RPMI8226 (cell line): ENCODE measurements around the gene TBK1.

Experiments
- DNase-seq: peaks from one replicate; pipeline ENCODE4 v3.0.0-alpha.2; 2015

The TBK1 gene

DNA sequence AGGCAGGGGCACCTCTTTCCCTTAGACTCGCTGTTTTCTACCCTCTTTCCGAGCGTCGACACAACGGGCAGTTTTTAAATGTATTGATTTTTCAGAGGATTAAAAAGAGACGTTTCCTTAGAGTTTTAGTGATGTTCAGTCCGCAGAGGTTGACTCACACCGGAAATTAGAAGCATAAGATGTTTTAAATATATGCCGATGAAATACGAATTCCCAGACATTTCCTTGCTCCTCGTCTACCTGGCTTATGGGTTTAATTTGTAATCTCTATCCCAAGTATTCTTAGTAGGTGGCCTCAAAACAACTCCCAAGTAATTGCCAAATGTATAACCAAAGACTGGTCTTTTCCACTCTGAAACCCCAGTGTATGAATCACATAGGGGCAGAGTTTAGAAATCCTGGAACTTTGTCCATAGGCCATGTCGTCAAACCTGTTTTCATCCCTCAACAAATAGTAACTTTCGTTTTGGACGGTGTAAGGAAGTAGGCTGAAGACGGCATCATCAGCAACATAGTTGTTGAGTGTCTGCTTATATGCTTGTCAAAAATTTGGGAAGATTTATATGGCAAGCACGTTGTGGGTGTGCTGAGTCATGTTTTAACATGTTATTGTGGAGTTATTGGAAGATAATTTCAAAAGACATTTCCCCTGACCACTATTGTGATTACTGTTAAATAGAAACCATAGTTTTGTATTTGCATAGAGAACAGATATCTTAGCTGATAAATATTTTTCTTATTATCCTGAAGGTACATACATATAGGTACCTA is 824 bp downstream of the TBK1 start:
- DNase-seq: peak; percentile 34

DNA sequence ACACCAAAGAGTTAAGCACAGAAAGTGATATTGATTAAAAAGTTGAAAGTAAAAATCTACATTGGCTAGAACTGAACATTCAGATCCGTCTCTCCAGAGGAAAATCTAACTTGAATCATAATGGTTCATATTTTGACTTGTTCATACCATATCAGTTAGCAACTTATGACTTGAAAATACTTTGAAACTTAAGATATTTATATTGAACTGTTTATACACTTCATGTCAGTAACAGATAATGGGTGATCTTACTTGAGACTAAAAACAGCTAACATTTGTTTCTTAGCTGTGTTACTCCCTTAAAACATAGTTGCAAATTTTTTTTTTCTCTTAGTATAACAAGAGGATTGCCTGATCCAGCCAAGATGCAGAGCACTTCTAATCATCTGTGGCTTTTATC is 3.6 kb downstream of the TBK1 start:
- no peak for DNase-seq

- no peak for DNase-seq
Measured at GRCh38 chr12:64456119-64456518, 4.2 kb downstream of the TBK1 start.

DNA sequence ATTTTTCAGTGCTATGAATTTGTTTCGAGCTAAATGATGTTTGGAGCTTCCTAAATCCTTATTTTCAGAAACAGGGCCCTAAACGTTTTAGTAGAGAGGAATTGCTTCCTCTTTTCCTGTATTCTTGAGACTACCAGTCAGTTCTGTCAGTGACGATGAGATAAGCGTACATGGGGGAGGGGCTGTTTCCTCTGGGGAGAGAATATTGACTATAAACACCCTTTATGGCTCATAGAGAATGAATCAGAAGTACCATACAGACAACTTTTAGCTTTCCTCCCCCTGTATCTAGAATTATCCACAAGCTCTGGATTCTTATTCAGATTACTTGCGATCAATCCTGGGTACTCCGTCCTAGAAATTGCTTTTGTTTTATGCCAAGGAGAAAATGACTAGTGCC is 5.1 kb downstream of the TBK1 start:
- no peak for DNase-seq

GRCh38 chr12:64457466-64457865 is 5.5 kb downstream of the TBK1 start:
- no peak for DNase-seq

DNA sequence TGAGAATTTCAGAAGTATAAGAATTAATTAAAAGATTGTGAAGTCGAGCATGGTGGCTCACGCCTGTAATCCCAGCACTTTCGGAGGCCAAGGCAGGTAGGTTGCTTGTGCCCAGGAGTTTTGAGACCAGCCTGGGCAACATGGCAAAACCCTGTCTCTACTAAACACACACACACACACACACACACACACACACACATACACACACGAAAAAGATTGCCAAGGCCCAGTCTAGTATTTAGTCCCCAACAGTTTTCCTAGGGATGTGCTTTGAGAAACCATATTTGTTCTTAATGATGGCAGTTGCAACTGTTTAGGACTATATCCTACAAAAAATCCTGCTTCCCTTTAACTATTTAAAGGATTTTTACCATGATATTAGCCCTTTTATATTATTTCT is 6.0 kb downstream of the TBK1 start:
- no peak for DNase-seq

- DNase-seq: peak; percentile 25
Measured at GRCh38 chr12:64459394-64459891, 7.5 kb downstream of the TBK1 start.

DNA sequence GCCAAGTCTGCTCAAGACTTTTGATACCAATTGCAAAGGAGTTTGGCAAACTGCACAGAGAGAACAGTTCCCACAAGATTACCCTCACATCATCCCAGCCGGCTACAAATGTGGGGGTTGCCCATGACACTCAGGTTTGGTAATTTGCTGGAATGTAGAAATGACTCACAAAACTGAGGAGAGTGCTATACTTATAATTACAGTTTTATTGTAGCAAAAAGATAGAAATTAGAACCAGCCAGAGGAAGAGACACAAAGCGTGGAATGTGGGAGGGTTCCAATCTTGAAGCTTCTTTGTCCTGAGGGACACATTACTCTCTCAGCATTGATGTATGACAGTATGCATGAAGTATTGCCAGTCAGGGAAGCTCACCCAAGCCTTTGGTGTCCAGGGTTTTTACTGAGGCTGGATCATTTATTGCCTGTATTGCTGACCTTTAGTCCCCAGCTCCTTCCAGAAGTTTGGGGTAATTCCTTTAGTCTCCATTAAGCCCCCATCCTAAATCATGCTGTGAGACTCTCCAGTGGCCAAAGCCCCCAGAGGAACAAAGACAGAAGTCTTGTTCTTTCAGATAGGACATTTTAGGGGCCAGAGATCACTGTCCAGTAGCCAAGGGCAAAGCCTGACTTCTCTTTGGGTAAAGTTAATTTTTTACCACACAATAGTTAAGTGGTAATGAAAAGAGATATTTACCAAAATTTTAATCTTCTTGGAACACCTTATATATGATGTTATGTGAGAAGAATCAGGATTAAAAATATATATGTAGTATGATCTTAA is 9.9 kb downstream of the TBK1 start:
- no peak for DNase-seq

DNA sequence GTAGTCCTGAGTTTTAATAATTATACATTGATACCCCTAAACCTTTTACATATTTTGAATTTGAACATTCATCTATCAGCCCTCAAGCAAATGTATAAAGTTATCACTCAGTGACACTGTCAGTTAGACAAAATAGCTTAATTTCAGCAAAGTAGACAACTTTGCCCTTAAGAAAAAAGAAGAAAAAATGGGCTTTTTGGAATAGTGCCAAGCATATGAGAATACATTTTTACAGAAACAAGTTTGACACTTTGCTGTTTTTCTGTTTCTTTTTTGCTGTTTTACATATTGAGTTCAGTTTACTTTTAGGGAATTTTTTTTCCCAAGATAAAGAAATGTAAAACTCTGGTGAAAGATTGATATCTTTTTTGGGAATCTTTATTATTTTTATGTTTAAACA is 14.3 kb downstream of the TBK1 start:
- DNase-seq: no peak

DNA sequence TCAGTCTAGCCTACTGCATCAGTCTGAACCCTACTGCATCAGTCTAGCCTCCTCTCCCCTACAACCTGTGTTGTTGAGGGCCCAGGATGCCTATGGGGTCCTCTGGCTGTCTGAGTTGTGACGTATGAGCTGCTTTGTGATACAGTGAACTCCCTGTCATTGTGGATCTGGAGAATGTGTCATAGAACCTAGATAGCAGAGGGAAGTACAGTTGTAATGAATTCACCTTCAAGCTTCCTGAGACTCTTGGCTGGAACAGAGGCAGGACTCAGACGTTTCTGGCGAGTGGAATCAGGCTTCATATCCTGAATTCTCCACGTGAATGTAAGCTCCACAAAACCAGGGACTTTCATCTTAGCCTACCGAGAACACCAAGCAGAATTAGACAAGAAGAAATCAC is 17.0 kb downstream of the TBK1 start:
- DNase-seq: no peak

GRCh38 chr12:64469455-64470142 is 17.7 kb downstream of the TBK1 start:
- no peak for DNase-seq

- no peak for DNase-seq
Measured at GRCh38 chr12:64470495-64470894, 18.6 kb downstream of the TBK1 start.

GRCh38 chr12:64473176-64473575 is 21.3 kb downstream of the TBK1 start:
- no peak for DNase-seq

- DNase-seq: no peak
Measured at GRCh38 chr12:64475518-64475917, 23.6 kb downstream of the TBK1 start.

DNA sequence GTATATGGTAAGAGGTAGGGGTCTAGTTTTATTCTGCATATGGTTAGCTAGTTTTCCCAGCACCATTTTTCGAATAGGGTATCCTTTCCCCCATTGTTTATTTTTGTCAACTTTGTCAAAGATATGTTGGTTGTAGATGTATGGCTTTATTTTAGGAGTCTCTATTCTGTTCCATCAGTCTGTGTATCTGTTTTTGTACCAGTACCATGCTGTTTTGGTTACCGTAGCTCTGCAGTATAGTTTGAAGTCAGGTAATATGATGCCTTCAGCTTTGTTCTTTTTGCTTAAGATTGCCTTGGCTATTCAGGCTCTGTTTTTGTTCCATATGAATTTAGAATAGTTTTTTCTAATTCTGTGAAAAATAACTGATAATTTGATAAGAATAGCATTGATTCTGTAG is 24.9 kb downstream of the TBK1 start:
- no peak for DNase-seq

DNA sequence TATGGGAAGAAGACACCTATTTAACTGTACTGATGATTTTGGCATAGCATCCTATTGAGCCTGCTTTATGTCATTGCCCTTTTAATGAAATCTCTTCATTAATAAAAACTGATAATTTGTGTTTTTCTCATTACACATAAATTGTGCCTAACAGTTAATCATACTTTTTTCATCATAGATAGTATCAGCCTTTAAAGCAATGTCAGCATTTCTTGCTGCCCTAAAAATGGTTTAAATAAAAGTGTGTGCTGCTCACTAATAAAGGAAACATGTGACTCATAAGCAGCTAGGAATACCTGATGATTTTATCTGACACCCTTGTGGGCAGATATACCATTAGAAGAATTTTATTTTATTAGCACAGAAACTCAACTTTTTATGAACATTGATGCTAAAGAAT is 26.7 kb downstream of the TBK1 start:
- DNase-seq: no peak

DNA sequence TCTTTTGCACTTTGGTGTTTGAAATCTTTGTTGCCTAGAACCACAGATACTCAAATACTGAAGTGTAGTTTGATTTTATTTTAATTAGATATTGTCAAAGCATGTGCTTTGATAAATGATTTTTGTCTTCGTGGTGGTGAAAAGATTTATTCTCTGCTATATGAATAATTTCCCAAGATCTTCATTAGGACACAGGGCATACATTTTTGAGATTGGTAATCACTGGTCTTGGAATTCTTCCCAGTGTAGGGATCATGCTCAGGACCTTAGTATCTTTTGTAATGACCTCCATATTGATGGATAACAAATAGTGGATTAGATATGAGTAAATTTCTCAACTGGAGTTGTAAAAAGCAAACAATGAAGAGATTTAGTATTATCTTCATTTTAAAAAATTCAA is 28.2 kb downstream of the TBK1 start:
- DNase-seq: no peak

DNA sequence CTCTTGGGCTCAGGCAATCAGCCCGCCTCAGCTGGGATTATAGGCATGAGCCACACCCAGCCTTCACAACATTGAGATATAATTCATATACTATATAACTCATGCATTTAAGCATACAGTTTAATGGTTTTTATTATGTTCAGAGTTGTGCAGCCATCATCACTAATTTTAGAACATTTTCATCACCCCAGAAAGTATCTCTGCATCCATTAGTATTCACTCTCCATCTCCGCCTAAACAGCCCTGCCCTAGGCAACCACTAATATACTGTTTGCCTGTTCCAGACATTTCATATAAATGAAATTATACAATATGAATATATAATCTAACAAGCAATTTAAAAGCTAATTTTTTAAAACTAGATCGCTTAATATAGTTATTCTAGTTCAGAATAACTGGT is 34.7 kb downstream of the TBK1 start:
- no peak for DNase-seq

GRCh38 chr12:64491718-64492117 is 39.8 kb downstream of the TBK1 start:
- DNase-seq: no peak

GRCh38 chr12:64493513-64493912 is 41.6 kb downstream of the TBK1 start:
- no peak for DNase-seq

GRCh38 chr12:64494998-64495729 is 43.2 kb downstream of the TBK1 start:
- no peak for DNase-seq

DNA sequence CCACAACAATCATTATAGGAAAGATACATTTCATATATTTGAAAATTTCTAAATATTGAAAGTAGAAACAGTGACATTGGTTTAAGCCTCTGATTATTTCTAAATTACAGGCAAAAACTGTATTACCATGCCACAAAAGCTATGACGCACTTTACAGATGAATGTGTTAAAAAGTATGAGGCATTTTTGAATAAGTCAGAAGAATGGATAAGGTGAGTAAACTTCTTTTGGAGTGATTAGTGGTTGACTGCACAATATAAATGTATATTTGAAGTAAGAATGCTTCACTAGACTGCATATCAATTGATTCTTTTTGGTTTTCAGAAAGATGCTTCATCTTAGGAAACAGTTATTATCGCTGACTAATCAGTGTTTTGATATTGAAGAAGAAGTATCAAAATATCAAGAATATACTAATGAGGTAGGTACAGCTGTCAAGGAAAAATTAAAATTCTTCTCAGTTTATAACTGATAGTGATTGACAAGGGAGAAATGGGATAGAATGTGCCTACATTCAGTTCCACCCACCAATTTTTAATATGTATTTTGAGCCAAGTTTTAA is 45.0 kb downstream of the TBK1 start:
- no peak for DNase-seq

GRCh38 chr12:64497484-64497883 is 45.6 kb downstream of the TBK1 start:
- no peak for DNase-seq
